Ascending aorta (tissue), 2 donors: ENCODE data around the gene LHPP. TPM values are rescaled to one million over a fixed set of nuclear protein-coding genes. Genes with fewer than 3 reads are reported as not detected.

Source experiments
- DNase-seq, 2 donors: peaks; one replicate each; pipeline ENCODE4 v3.0.0-alpha.2; 2019; ENCODE audit warnings: low spot score in 2 of 2
- H3K27ac ChIP-seq, 2 donors: fragments of 200-600 bp; sonication (generic); one replicate each; pipeline ENCODE4 v1.5.1; 2016 to 2017; ENCODE audit warnings: mild to moderate bottlenecking in 1 of 2
- H3K27me3 ChIP-seq: fragments of 200-600 bp; sonication (generic); one replicate; pipeline ENCODE4 v1.5.1; 2017
- H3K36me3 ChIP-seq, 2 donors: fragments of 200-600 bp; sonication (generic); one replicate each; pipeline ENCODE4 v1.5.1; 2016
- H3K4me1 ChIP-seq, 2 donors: fragments of 200-600 bp; sonication (generic); one replicate each; pipeline ENCODE4 v1.5.1; 2016 to 2017; ENCODE audit warnings: mild to moderate bottlenecking in 1 of 2
- H3K4me3 ChIP-seq, 2 donors: fragments of 200-600 bp; sonication (generic); one replicate each; pipeline ENCODE4 v1.5.1; 2016 to 2017; ENCODE audit warnings: mild to moderate bottlenecking in 1 of 2
- H3K9me3 ChIP-seq, 2 donors: fragments of 200-600 bp; sonication (generic); one replicate each; pipeline ENCODE4 v1.5.1; 2016
- intact Hi-C: fragments of 100-400 bp; cut with DNase I; formaldehyde crosslinking; loops from one replicate; pipeline ENCODE4 v1.15.1; 2023
- total RNA-seq: library from RNA; depleted of rRNA; stranded (reverse); fragments of >200 nt; gene quantifications from one replicate; pipeline ENCODE4 v1.1.0, GENCODE V29; 2016
- TF ChIP-seq, protein P1 (sequence below), 3 experiments: fragments of 200-600 bp in 2 of 3; fragments of 450-650 bp in 1 of 3; sonication (generic) in 2 of 3; IDR thresholded peaks; one replicate each; pipeline ENCODE4 v1.5.1; 2016 to 2019; ENCODE audit warnings: antibody characterized with exemption in 3 of 3, mild to moderate bottlenecking in 1 of 3, moderate library complexity in 1 of 3

The LHPP gene
- total RNA-seq, 1 donor from 2014 or later = 5.1 TPM

GRCh38 chr10:124449170-124450011 is 12.2 kb upstream of the LHPP start:
- intact Hi-C loops = no loop called here
- TF ChIP-seq, protein P1, sequence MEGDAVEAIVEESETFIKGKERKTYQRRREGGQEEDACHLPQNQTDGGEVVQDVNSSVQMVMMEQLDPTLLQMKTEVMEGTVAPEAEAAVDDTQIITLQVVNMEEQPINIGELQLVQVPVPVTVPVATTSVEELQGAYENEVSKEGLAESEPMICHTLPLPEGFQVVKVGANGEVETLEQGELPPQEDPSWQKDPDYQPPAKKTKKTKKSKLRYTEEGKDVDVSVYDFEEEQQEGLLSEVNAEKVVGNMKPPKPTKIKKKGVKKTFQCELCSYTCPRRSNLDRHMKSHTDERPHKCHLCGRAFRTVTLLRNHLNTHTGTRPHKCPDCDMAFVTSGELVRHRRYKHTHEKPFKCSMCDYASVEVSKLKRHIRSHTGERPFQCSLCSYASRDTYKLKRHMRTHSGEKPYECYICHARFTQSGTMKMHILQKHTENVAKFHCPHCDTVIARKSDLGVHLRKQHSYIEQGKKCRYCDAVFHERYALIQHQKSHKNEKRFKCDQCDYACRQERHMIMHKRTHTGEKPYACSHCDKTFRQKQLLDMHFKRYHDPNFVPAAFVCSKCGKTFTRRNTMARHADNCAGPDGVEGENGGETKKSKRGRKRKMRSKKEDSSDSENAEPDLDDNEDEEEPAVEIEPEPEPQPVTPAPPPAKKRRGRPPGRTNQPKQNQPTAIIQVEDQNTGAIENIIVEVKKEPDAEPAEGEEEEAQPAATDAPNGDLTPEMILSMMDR (IDR thresholded peaks at IDR 0.05) = no peak
- Histone ChIP-seq H3K4me1 (peaks cover 4 to 17% of the 10 kb centered on the region in 2 donors), H3K27me3 (peaks cover 7% of the 10 kb centered on the region), H3K9me3 (no peaks in the 10 kb centered on the region), H3K4me3 (peak overlapping the region; percentile 39 to 52), H3K27ac (no peak overlapping the region), H3K36me3 (no peaks in the 10 kb centered on the region)
- DNase-seq = no peak

- no peak for DNase-seq
- Histone ChIP-seq H3K4me1 (peaks cover 4 to 17% of the 10 kb centered on the region in 2 donors), H3K27ac (no peak within 1 kb of the TSS), H3K9me3 (no peaks in the 10 kb centered on the region), H3K36me3 (no peaks in the 10 kb centered on the region), H3K4me3 (peak within 1 kb of the TSS; percentile 39 to 52), H3K27me3 (peaks cover 7% of the 10 kb centered on the region)
- intact Hi-C loops = no loop called here
- TF ChIP-seq, protein P1 (IDR thresholded peaks at IDR 0.05) = no peak
Measured at GRCh38 chr10:124450012-124450782, 11.4 kb upstream of the LHPP start, which contains the start of gene NKX1-2. TSS of gene NKX1-2 (minus strand) at chr10:124450035. CDS start at chr10:124449943, 92 bp downstream.

DNA sequence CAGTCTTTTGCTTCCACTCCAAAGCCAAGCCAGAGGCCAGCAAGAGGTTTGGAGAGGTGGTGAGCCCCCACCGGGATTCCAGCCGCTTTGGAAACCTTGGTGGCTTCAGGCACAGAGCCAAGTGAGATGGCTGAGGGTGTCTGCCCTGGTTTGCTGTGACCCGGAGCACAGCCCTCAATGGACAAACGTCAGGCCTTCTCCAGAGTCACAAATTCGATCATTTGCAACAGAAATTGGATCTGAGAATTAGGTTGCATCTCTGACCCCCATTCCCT is 10.9 kb upstream of the LHPP start:
- Histone ChIP-seq H3K4me3 (no peak overlapping the region), H3K36me3 (no peaks in the 10 kb centered on the region), H3K27me3 (peaks cover 7% of the 10 kb centered on the region), H3K4me1 (peaks cover 4 to 17% of the 10 kb centered on the region in 2 donors), H3K9me3 (no peaks in the 10 kb centered on the region), H3K27ac (no peak overlapping the region)
- intact Hi-C loops = no loop called here
- TF ChIP-seq, protein P1 (IDR thresholded peaks at IDR 0.05) = no peak
- DNase-seq = no peak

GRCh38 chr10:124451276-124451675 is 10.3 kb upstream of the LHPP start:
- Histone ChIP-seq H3K27me3 (peaks cover 7% of the 10 kb centered on the region), H3K27ac (no peak overlapping the region), H3K36me3 (no peaks in the 10 kb centered on the region), H3K4me3 (no peak overlapping the region), H3K4me1 (peaks cover 4 to 17% of the 10 kb centered on the region in 2 donors), H3K9me3 (no peaks in the 10 kb centered on the region)
- TF ChIP-seq, protein P1 (IDR thresholded peaks at IDR 0.05) = no peak
- no peak for DNase-seq
- intact Hi-C loops = no loop called here

DNA sequence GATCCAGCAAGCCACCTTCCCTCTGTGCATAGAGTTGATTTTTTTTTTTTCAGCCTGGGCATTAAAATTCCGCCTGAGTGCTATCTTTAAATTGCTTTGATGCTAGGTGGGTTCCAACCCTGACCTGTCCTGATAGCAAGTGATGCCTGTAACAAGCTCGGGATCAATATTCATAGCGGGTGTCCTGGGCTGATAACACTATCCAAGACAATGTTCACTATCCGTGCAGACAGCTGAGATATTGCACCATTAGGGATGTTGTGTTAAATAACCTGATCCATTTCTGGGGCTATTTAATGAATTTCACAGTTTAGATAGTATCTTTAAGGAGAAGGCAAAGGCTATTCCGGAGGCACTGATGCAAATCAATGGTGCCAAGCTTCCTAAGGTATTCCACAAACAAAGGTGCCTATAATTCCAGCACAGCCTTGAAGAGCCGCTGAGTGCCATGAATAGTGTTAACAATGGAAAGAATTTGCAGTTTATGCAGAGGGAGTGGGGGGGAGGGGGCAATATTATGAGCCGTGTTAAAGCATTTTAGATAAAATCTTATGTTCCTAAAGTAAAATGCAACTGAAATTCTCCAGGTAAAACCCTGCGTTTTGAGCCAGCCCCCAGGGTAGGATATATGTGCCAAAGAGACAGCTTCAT is 7.5 kb upstream of the LHPP start:
- H3K27me3 ChIP-seq = no peaks in the 10 kb centered on the region
- intact Hi-C loops = no loop called here
- TF ChIP-seq, protein P1 (IDR thresholded peaks at IDR 0.05) = no peak

More for the DNA sequence above, 7.5 kb upstream of the LHPP start:
- Histone ChIP-seq H3K4me3 (no peak overlapping the region), H3K9me3 (no peaks in the 10 kb centered on the region), H3K4me1 (peaks cover 0 to 10% of the 10 kb centered on the region in 2 donors), H3K27ac (no peak overlapping the region), H3K36me3 (no peaks in the 10 kb centered on the region)
- no peak for DNase-seq
